ENCODE results near the gene GPSM1.

Gene GPSM1

DNA sequence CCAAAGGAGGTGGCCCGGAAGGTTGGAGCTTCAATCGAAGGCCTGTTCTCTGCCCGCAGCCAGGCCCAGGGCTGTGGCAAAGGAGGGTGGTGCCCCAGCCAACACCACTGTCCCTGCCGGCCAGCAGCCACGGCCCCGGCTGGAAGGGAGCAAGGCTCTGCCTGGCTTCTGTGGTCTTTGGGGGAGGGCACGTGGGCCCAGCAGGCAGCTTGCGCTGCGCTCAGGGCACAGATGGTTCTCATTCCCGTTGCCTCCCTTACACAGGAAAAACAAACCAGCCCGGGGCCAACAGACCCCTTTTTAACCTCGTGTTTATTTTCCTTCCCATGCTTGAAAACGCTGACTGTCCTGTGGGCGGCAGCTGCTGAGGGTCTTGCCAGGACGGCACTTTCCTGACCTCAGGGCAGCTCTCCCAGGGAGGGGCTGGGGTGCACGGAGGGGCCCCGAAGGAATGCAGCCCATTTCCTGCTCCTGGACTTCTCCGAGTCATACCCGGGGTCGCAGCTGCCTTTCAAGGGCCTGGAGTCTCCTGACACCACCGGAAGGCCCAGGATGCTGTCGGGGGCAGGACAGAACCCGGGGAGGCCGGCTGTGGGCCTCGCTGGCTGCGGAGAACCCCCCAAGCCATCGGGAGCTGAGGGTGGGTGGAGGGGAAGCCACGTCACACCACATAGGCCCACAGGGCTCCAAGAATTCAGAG is 1.1 kb upstream of the GPSM1 start:
- Histone ChIP-seq H3K4me3 (ENCODE audit: insufficient read depth, low read depth, low read length, poor library complexity, severe bottlenecking) (no peak overlapping the region), H3K4me1 (ENCODE audit: control insufficient read depth, insufficient read depth, low read length, poor library complexity, severe bottlenecking) (peaks cover 11% of the 10 kb centered on the region), H3K36me3 (ENCODE audit: control insufficient read depth, insufficient read depth, low read length) (no peaks in the 10 kb centered on the region), H3K27ac (ENCODE audit: insufficient read depth, low read length, poor library complexity, severe bottlenecking) (no peak overlapping the region), H3K9me3 (ENCODE audit: control insufficient read depth, low read length) (no peaks in the 10 kb centered on the region), H3K27me3 (replicated peaks; ENCODE audit: control insufficient read depth, insufficient read depth, low read length, poor library complexity, severe bottlenecking) (no peaks in the 10 kb centered on the region)
- no peak for DNase-seq

DNA sequence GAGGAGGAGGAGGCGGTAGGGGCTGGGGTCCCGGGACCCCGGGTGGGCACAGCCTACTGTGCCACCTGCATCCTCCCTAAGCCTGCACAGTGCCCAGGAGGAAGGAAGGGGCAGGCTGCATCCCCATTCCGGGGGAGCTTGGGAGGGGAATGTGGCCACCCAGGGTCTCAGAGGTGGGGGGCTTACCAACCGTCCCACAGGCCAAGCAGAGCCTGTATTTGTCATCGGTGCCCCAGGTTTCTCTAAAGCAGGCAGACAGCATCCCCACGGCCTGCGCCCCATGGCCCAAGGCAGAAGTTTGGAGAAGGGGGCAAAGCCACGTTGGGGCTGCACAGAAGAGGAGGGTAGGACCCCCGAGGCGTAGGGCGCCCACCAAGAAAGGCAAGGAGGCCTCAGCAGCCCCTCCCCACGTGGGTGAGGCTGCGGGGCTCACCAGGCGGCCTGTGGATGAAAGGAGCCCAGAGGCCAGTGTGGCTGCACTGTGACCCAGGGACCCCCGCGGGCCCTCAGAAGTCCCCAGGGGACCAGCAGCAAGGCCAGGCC is 507 bp upstream of the GPSM1 start:
- Histone ChIP-seq H3K4me1 (ENCODE audit: control insufficient read depth, insufficient read depth, low read length, poor library complexity, severe bottlenecking) (peaks cover 11% of the 10 kb centered on the region), H3K4me3 (ENCODE audit: insufficient read depth, low read depth, low read length, poor library complexity, severe bottlenecking) (peak overlapping the region; percentile 35), H3K27ac (ENCODE audit: insufficient read depth, low read length, poor library complexity, severe bottlenecking) (no peak overlapping the region), H3K27me3 (replicated peaks; ENCODE audit: control insufficient read depth, insufficient read depth, low read length, poor library complexity, severe bottlenecking) (no peaks in the 10 kb centered on the region), H3K9me3 (ENCODE audit: control insufficient read depth, low read length) (no peaks in the 10 kb centered on the region), H3K36me3 (ENCODE audit: control insufficient read depth, insufficient read depth, low read length) (no peaks in the 10 kb centered on the region)
- DNase-seq, result no peak

DNA sequence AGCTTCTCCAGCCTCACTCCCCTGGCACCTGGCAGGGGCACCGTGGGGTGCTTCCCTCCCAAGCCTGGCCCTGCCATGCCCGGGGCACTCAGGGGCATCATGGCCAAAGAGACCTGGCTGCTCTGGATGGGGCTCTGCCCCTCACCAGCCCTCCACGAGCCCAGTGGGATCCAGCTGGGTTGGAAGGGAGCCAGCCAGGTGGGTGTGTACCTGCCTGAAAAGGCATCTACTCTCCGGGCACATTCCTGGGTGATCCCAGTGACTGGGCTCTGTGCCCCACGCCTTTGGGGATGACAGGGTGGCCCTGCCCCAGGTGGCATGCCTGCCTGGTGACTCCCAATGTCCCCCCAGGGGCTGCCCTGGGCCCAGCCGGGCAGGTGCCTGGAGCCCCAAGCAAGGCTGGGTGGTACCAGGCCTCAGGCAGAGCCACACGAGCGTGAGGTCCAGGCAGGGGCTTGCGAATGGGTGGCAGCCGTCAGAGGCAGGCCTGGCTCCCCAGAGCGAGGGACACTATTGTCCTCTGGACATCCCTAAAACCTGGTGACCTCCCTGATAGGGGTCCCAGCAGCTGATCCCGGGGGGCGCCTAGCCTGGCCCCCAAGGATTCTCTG is 777 bp downstream of the GPSM1 start:
- Histone ChIP-seq H3K36me3 (ENCODE audit: control insufficient read depth, insufficient read depth, low read length) (no peaks in the 10 kb centered on the region), H3K4me1 (ENCODE audit: control insufficient read depth, insufficient read depth, low read length, poor library complexity, severe bottlenecking) (peaks cover 11% of the 10 kb centered on the region), H3K4me3 (ENCODE audit: insufficient read depth, low read depth, low read length, poor library complexity, severe bottlenecking) (peak overlapping the region; percentile 17), H3K9me3 (ENCODE audit: control insufficient read depth, low read length) (no peaks in the 10 kb centered on the region), H3K27ac (ENCODE audit: insufficient read depth, low read length, poor library complexity, severe bottlenecking) (no peak overlapping the region), H3K27me3 (replicated peaks; ENCODE audit: control insufficient read depth, insufficient read depth, low read length, poor library complexity, severe bottlenecking) (no peaks in the 10 kb centered on the region)
- no peak for DNase-seq

DNA sequence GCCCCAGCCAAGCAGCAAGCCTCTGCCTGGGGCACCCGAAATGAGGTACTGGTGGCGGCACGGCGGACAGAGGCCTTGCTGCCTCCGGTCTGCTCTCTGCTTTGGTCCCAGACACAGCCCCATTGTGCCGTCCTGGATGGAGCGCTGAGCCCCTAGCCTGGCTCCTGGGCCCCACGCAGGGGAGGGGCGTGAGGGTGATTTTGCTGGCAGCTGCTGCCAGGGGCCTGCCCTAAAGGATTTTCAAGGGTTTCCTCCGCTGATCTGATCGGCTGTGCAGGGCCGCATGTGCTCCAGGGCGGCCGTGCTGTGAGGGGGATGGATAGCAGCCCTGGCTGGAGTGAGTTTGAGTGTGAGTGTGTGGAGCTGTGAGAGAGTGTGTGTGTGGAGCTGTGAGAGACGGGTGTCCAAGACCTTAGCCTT is 1.3 kb downstream of the GPSM1 start:
- Histone ChIP-seq H3K27ac (ENCODE audit: insufficient read depth, low read length, poor library complexity, severe bottlenecking) (no peak overlapping the region), H3K4me3 (ENCODE audit: insufficient read depth, low read depth, low read length, poor library complexity, severe bottlenecking) (no peak overlapping the region), H3K27me3 (replicated peaks; ENCODE audit: control insufficient read depth, insufficient read depth, low read length, poor library complexity, severe bottlenecking) (no peaks in the 10 kb centered on the region), H3K4me1 (ENCODE audit: control insufficient read depth, insufficient read depth, low read length, poor library complexity, severe bottlenecking) (peaks cover 11% of the 10 kb centered on the region), H3K9me3 (ENCODE audit: control insufficient read depth, low read length) (no peaks in the 10 kb centered on the region), H3K36me3 (ENCODE audit: control insufficient read depth, insufficient read depth, low read length) (no peaks in the 10 kb centered on the region)
- DNase-seq, result no peak

DNA sequence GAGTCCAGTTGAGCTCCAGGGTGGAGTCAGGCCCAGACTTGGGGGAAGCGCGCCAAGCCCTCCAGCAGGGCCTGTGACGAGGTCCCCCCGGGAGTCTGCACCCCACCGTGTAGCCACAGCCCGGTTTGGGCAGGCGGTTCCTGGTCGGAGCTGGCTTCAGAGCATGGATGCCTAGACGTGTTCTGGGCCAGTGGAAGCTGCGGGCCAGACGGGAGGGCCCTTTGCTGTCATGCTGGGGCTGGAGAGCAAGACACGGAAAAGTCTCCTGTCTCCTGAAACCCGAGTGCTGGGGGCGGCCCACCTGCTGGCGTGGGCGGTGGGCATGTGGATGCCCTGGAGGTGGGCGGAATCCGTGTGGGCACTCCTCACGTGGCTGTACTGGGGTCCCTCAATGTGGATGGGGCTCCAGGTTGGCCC is 1.9 kb downstream of the GPSM1 start:
- H3K4me3 ChIP-seq (ENCODE audit: insufficient read depth, low read depth, low read length, poor library complexity, severe bottlenecking), result no peak overlapping the region
- H3K9me3 ChIP-seq (ENCODE audit: control insufficient read depth, low read length), result no peaks in the 10 kb centered on the region
- H3K27me3 ChIP-seq (replicated peaks; ENCODE audit: control insufficient read depth, insufficient read depth, low read length, poor library complexity, severe bottlenecking), result no peaks in the 10 kb centered on the region
- H3K4me1 ChIP-seq (ENCODE audit: control insufficient read depth, insufficient read depth, low read length, poor library complexity, severe bottlenecking), result peaks cover 11% of the 10 kb centered on the region
- no peak for DNase-seq
- no peak overlapping the region for H3K27ac ChIP-seq (ENCODE audit: insufficient read depth, low read length, poor library complexity, severe bottlenecking)
- no peaks in the 10 kb centered on the region for H3K36me3 ChIP-seq (ENCODE audit: control insufficient read depth, insufficient read depth, low read length)

DNA sequence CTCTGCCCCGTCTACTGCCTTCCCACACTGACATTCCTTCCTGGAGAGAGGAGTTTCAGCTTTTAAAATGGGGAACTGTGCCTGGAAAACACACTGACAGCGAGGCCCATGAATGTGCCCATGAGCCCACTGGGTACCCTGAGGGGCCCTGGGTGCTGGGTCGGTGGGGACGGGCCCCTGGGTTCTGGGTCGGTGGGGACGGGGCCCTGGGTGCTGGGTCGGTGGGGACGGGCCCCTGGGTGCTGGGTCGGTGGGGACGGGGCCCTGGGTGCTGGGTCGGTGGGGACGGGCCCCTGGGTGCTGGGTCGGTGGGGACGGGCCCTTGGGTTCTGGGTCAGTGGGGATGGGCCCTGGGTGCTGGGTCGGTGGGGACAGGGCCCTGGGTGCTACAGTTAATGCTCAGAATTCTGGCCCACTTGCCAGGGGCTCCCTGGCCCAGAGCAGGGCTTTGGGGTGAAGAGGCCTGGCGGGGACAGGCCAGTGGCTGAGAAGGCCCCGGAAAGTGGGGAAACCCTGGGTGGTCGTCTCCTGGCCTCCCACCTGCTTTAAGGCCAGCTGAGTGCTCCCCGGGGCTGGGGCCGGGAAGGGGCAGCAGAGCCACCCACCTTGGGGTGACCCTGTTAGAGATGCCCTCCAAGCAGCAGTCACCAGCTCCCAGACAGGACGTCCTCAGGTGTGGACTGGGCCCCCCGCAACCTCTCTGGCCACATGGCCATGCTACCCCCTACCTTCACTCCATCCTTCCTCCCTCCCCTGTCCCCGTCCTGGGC is 2.5 kb downstream of the GPSM1 start:
- Histone ChIP-seq H3K36me3 (ENCODE audit: control insufficient read depth, insufficient read depth, low read length) (no peaks in the 10 kb centered on the region), H3K9me3 (ENCODE audit: control insufficient read depth, low read length) (no peaks in the 10 kb centered on the region), H3K4me1 (ENCODE audit: control insufficient read depth, insufficient read depth, low read length, poor library complexity, severe bottlenecking) (peaks cover 11% of the 10 kb centered on the region), H3K4me3 (ENCODE audit: insufficient read depth, low read depth, low read length, poor library complexity, severe bottlenecking) (no peak overlapping the region), H3K27ac (ENCODE audit: insufficient read depth, low read length, poor library complexity, severe bottlenecking) (no peak overlapping the region), H3K27me3 (replicated peaks; ENCODE audit: control insufficient read depth, insufficient read depth, low read length, poor library complexity, severe bottlenecking) (no peaks in the 10 kb centered on the region)
- DNase-seq, result no peak

DNA sequence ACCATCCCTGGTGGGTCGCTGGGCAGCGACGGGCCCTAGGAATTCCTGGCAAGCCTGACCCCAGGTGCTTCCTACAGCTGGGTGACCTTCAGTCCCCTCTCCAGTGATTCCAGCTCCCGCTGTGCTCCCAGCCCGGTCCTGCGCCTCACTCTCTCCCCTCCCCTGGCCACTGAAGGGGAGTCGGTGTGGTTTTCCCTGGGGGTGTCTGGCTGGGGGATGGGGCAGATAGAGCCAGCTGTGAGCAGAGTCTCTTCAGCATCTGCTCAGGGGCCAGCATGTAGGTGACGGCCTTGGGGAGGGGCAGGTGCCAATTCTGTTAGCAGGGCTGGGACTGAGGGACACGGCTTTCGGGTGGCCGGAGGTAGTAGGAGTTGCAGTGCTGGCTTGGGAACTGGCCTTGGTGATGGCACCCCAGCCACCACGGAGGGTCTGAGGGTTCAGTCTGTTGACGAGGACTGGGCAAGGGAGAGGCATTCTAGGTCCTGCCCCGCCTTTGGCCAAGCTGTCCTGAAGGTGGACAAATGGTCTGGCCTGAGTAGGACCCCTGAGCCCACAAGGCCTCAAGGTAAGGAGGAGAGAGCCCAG is 3.2 kb downstream of the GPSM1 start:
- no peak for DNase-seq
- no peak overlapping the region for H3K27ac ChIP-seq (ENCODE audit: insufficient read depth, low read length, poor library complexity, severe bottlenecking)

DNA sequence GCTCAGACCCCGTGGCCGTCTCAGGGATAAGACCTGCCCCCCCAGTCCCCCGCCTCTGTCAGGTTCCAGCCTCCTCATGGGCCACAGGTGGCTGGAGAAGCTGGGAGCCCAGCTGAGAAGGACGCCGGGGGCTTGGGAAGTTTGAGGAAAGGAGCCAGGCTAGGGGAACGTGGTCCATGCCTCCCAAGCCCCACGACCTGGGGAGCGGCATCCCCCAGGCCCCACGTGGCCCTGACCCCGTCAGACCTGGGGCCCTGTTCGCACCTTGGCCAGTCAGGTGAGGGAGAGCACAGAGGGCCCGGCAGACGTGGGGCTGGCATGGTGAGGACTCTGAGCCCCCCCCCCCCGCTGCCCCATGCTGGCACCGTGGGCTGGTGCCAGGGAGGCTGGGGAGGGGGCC is 3.7 kb downstream of the GPSM1 start:
- Histone ChIP-seq H3K9me3 (ENCODE audit: control insufficient read depth, low read length) (no peaks in the 10 kb centered on the region), H3K4me3 (ENCODE audit: insufficient read depth, low read depth, low read length, poor library complexity, severe bottlenecking) (no peak overlapping the region), H3K27me3 (replicated peaks; ENCODE audit: control insufficient read depth, insufficient read depth, low read length, poor library complexity, severe bottlenecking) (no peaks in the 10 kb centered on the region), H3K4me1 (ENCODE audit: control insufficient read depth, insufficient read depth, low read length, poor library complexity, severe bottlenecking) (peaks cover 11% of the 10 kb centered on the region), H3K27ac (ENCODE audit: insufficient read depth, low read length, poor library complexity, severe bottlenecking) (no peak overlapping the region), H3K36me3 (ENCODE audit: control insufficient read depth, insufficient read depth, low read length) (no peaks in the 10 kb centered on the region)
- DNase-seq, result no peak

More for the DNA sequence above, 3.2 kb downstream of the GPSM1 start:
- Histone ChIP-seq H3K4me1 (ENCODE audit: control insufficient read depth, insufficient read depth, low read length, poor library complexity, severe bottlenecking) (peaks cover 11% of the 10 kb centered on the region), H3K4me3 (ENCODE audit: insufficient read depth, low read depth, low read length, poor library complexity, severe bottlenecking) (no peak overlapping the region), H3K9me3 (ENCODE audit: control insufficient read depth, low read length) (no peaks in the 10 kb centered on the region), H3K27me3 (replicated peaks; ENCODE audit: control insufficient read depth, insufficient read depth, low read length, poor library complexity, severe bottlenecking) (no peaks in the 10 kb centered on the region), H3K36me3 (ENCODE audit: control insufficient read depth, insufficient read depth, low read length) (no peaks in the 10 kb centered on the region)

DNA sequence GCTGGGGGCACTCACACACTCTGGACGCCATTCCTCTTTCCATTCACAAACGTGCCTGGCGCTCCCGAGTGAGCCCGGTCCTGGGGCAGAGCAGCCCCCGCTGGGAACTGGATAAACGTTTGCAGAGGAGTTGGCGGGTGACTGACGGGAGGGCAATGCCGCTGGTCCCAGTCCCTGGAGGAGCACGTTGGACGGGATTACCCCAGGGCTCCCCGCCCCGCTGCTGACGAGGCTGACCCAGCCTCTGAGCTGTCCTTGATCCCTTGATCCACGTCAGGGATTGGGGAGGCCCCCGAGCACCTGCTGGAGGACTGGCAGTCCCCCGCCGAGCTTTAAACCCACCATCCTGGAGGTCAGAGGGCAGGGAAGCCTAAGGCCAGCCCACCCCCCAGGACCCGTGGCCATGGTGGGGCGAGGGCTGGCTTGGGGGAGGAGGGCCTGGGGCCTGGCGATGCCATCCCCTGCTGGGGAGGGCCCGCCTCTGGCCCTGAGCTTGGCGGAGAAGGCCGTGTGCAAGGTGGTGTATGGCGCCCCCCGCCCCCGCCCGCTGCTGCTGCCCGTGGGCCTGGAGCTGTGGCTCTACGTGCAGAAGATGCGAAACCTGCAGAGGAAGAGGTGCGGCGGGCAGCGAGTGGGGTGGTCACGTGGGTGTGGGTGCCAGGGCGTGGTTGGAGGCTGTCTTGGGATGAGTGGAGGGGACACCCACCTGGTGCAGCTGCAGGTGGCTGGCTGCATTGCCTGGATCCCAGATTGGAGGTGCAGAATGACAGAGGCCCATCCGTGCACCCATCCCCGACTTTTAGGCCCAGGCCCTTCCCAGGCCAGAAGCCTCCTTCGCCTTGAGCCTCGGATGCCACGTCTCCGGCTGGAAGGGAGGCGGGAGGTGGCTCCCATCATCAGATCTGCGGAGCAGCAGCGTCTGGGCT is 4.5 kb downstream of the GPSM1 start:
- H3K27ac ChIP-seq (ENCODE audit: insufficient read depth, low read length, poor library complexity, severe bottlenecking), result no peak overlapping the region

More for the DNA sequence above, 4.5 kb downstream of the GPSM1 start:
- peaks cover 11% of the 10 kb centered on the region for H3K4me1 ChIP-seq (ENCODE audit: control insufficient read depth, insufficient read depth, low read length, poor library complexity, severe bottlenecking)
- no peaks in the 10 kb centered on the region for H3K27me3 ChIP-seq (replicated peaks; ENCODE audit: control insufficient read depth, insufficient read depth, low read length, poor library complexity, severe bottlenecking)
- no peaks in the 10 kb centered on the region for H3K9me3 ChIP-seq (ENCODE audit: control insufficient read depth, low read length)
- no peaks in the 10 kb centered on the region for H3K36me3 ChIP-seq (ENCODE audit: control insufficient read depth, insufficient read depth, low read length)
- H3K4me3 ChIP-seq (ENCODE audit: insufficient read depth, low read depth, low read length, poor library complexity, severe bottlenecking), result no peak overlapping the region
- DNase-seq, result no peak
